NCI-H2227 (cell line): Measurements from ENCODE around the gene STRA6.

ENCODE experiments used
- DNase-seq: peaks from one replicate; lab custom pipeline; 2025; ENCODE audit not compliant: unreplicated experiment; lab: John Stamatoyannopoulos, UW

STRA6 gene

DNA sequence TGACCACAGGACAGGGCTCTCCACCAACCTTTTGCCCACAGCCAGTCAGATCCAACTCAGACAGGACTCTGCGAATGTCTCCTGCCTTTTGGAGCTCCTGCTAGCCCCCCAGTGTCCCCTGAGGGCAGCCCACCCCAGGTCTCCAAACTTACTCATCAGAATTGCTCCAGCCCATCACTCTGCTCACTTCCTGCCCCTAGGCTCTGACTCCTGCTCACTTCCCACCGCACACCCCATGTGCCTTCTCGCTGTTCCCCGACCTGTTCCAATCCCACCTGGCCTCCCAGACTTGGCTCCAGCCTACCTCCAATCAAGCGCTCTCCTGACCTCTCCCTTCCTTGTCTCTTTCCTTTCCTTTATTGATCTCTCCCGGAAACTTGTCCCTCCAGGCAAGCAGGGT, 5.9 kb upstream of the STRA6 start:
- no peak for DNase-seq

DNA sequence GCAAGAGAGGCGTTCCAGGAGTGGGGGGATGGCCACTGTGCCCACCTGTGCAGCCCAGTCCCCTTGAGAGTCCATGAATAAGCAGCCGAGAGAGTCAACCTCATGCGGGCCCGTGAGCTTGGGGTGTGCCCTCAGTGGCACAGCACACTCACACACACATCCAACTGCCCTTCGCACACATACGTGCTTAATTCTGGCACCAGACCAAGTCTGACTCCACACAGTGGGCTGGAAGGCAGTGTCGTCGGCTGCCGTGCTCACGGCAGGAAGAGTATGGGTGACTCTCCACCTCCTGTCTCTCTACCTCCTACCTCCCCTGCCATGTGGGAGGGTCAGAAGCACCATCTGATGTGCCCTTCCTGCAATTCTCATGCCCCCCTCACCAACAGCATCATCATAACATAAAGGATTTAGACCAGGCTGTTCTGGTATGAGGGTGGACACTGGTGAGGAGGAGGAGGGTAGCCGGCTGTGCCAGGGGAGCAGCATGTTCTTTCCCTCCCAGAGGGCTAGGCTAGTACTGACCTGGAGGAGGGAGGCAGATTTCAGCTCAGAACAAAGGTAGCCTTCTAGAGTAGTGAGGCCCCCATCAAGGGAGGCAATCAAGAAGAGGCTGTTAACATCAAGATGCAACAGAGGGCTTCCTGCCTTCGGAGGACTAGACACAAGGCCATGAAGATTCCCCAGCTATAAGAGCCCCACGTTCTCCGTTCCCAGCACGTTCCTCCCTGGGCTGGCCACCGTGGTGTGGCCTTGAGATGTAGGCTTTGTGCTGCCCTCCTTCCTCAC, 5.3 kb upstream of the STRA6 start:
- DNase-seq: no peak

DNA sequence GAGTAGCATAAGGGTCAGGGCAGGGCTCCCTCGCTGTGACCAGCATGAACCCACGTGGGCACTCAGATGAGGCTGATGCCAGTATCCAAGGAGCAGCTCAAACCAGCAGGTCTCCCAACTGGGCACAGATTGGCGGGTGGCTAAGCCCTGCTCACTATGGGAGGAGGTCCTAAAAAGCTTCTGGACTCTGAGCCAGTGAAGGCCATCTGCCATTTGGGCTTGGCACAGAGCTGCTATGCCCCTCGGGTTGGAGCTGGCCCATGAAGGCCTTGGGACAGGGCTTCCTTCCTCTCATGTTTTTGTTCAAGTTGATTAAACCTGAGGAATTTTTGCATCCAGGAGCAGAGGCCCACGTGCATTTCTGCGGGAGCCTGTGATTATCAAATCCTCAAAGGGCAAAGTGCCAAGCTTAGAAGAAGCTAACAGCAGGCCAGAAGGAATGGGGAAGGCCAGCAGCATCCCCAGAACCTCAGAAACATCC, 4.3 kb upstream of the STRA6 start:
- no peak for DNase-seq

DNA sequence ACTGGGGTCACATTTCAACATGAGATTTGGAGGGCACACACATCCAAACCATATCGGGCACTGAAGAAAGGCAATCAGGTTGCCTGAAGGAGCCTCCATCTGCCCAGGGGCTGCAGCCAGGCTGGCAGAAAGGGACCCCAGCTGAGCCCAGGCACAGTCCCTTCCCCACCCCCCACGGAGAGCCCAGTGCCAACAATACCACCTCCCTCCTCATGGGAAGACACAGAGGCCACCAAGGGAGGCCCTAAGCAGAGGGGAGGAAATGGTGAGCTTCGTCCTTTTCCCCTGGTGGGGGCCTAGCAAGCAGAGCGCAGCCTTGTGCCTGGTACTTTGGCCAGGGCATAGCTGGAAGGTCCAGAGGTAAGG, 3.0 kb upstream of the STRA6 start:
- DNase-seq: no peak

DNA sequence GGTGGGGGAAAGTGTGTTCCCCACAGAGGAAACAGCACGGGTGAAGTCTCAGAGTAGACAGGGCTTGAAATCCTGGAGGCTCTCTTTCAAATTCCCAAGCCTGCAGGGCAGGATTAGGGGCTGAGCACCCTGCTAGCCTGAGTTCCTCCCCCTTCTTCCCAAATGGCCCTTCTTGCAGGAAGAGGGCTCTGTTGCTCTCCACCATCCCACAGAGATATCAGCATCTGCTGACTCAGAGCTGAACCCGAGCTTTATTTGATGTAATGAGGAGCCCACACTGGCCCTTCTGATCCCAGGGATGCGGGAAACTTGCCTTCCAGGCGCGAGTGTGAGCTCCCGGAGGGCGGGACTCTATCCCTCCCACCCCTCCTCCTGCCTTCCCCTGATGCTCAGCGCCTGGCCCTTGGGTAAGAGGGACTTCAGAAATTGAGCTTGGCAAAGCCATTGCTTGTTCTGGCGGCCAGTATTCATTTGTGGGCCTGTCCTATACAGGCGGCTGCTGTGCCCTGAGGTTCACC, 1.4 kb upstream of the STRA6 start:
- peak; percentile 73 for DNase-seq

DNA sequence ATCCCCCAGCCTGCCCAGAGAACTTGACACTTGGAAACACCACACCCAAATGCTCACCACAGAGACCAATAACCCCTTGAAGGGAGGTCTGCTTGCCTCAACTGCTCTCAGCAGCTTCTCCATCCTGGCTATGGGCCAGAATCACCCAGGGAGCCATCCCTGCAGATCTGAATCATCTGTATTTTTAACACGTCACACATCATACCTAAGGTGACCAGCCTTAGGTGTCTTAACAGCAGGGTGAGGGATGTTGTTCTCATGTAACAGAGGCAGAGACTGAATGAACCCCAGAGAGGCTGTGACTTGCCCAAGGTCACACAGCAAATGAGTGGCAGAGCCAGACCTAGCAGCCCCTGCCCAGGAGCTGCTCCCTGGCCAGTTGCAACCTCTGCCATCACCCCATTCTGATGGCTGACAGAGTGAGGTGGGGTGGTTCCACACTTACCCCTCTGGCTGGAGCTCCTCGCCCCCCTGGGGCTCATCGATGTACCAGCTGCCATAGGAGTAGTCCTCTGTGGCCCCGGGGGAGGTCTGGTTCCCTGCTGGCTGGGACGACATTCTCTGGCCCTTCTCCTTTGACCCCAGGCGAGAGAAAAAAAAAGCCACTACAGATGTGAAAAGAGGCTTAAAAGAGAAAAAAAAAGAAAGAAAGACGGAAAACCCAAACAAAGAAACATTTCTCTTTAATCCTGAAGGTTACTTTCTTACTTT, 722 bp downstream of the STRA6 start:
- no peak for DNase-seq

DNA sequence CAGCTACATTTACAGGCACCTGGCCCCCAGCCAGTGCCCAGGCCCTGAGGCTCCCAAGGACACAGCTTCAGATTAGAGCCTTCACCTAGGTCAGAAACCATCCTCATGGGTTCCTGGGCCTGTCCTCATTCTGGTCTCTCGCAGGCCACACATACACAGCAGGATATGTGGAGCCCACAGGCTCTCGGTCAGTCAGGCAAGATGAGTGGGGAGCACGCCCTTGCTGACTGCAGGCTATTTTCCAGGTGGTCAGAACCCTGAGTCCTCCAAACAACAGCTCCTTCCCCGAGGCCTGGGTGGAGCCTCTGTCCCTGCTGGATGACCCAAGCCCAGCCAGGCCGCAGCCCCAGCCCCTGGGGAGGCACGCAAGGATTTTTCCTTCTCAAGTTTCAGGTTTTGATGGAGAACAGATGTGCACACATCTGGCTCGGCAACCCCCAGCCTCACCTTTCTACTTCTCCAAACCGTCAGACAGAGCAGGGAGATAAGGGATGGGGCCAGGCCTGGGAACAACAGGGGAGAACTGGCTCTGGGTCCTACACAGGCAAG, 1.6 kb downstream of the STRA6 start:
- DNase-seq: no peak

DNA sequence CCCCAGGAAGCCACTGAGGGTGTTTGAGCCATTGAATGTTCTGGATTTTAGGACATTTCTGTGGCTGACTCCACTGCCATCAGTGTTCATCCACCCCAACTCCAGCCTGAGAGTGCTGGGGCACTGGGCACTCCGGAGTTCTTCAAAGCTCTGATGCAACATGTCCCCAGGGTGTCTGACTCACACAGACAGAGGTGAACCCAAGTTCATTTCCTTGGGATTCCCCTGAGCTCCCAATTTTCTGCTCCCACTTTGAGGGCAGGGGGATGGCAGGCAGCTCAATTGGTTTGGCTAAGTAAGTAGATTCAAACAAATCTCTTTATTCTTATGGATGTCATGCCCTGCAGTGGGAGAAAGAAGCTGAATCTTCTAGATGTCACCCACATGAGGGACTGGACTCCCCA, 2.2 kb downstream of the STRA6 start:
- no peak for DNase-seq

DNA sequence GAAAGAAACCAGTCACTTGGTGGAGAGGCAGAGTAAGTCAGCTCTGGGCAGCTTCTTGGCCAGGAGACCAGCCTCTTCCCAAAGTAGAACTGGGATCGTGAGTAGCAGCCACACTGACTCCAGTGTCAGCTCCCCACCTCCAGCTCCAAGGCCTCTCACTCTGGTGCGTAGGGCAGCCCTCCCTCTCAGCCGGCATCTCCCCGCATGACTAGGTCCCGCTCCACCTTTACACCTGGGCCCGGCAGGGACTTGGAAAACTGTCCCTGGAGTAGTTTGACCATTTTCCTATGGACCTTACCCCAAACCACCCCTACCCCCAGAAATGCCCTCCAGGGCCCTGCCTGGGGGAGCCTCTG, 3.3 kb downstream of the STRA6 start:
- no peak for DNase-seq

DNA sequence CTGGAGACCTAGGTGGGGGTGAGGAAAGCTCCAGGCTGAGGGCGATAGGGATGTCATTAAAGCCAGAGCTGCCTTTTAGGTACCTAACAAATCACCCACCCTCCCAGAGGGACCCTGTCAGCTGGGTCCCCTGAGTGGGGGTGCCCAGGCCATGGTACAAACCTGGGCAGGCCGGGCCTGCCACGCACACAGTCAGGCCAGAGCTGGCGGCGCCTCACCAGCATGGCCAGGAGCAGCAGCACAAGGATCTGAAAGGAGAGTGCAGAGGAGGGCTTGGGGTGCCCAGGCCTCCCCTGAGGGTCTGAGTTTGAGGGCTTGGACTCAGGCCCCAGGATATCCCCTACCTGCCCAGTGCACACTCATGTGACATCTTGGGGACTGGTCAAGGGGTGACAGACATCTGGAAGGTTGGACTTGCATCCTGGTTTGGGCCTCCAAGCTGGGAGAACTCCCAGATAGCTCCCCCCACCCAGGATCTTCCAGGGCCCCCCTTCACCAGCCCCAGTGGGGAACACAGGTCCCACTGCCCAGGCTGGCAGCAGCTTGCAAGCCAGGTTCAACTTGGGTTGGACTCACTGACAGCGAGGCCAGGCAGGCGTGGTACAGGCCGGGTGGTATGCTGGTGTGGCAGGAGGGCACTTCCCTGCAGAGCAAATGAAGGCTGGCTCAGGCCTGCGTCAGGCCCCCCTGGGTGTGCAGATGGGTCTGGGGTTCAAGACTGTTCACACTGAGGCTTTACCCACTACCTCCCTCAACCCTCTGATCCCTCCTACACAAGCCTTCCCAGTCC, 5.2 kb downstream of the STRA6 start:
- DNase-seq: no peak

DNA sequence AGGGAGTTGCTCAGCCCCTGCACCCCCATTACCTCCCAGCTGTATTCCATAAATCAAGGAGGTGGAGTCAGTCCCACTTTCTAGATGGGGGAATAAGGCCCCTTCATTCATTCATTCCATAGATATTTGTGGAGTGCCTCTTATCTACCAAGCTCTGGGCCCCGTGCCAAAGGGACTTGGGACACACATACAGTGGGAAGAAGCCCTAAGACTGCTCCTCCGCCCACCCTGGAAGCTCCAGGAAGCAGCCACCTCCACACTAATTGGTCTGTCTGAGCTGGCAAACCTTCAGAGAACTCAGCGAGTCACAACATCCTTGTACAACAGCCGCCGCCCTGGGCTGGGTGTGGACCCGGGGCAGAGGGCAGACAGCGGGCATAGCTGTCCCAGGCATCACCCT, 6.4 kb downstream of the STRA6 start:
- peak; percentile 58 for DNase-seq

DNA sequence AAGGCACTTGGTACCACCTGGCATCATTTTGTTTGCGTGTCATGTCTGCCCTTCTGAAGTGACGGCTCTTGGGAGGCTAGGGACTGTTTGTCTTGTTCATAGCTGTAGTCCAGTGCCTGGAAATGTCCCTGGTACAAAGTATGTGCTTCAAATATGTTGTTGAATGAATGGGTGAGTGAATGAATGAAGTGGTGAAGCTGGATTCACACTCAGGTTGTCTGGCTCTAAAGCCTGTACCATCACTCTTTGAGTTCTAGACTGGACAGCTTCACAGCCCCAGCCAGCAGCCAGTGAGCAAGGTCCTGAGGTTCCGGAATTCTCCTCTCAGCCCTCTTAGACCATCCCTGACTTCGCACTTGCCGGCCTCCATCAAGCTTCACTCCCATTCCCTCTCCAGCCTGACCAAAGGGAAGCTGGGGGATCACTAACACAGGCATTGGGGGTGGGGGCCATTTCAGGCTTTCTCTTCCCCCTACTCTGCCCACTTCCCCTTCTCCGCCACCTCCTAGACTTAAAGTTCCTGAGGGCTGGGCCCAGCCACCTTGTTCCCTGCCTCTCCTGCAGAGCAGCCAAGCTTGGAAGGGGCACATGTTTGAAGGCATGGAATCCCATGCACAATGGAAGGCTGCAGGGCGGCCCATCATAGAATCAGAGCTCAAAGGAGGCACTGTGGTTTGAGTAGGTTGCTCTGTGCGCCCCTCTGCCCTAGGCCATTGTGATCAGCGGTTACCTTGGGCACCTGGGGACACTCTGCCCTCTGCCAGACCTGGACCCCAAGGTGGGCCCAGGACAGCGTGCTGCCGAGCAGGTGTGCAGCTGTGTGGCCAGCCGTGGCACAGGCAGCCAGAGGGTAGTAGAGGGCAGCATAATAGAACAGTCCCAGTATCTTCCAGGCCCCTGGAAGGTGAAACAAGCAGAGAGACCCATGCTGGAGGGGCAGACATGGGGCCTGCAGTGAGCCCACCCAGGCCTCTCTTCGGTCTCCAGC, 7.7 kb downstream of the STRA6 start:
- no peak for DNase-seq

DNA sequence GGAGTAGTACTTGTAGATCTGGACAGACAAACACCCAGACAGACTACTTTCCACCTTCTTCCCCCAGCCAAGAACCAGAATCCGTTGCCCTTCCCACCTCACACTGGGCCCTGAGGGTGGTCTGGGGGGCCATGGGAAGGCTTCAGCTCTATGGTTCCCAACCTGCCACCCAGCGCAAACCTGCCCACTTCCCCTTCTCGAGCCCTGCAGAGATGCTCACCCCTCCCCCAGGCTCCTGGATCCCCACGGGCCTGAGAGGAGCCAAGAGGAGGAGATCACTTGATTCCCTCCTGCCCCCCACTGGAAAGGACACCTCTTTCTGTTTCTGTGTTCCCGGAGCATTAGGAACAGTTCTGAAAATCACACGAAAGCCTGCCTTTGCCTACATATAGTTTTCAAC, 8.7 kb downstream of the STRA6 start:
- no peak for DNase-seq

DNA sequence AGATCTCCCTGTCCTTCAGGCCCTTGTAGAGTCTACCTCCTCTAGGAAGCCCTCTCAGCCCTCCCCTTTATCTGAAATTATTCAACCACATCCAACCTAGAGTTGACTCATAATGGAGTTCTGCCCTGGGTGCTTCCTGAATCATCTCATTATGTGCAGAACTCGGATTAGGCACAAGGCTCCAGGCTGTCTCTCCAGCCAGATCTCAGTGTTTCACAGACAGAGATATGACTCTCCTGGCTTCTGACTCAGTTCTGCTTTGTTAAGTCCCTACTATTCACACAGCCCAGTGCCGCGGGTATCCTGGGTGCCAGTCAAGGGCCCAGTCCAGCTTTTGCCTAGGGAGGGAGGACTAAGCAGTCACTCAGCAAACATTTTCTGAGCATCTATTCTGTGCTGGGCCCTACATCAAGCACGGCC, 9.3 kb downstream of the STRA6 start:
- no peak for DNase-seq

DNA sequence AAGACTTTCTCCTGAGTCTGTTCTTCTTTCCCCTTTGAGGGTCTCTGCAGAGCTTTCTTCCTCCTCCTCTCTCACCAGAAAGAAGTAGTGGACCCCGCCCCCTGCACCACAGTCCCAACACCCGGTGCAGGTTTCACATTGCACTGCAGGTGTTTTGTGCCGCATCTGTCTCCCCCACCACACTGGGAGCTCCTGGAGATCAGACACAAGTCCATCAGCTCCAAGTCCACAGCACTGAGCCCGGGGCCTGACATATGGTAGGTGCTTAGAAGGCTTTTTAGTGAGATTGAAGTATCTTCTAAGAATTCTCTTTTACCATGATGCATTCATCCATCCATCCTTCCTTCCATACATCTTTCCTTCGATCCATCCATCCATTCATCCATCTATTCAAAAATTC, 9.8 kb downstream of the STRA6 start:
- DNase-seq: no peak

DNA sequence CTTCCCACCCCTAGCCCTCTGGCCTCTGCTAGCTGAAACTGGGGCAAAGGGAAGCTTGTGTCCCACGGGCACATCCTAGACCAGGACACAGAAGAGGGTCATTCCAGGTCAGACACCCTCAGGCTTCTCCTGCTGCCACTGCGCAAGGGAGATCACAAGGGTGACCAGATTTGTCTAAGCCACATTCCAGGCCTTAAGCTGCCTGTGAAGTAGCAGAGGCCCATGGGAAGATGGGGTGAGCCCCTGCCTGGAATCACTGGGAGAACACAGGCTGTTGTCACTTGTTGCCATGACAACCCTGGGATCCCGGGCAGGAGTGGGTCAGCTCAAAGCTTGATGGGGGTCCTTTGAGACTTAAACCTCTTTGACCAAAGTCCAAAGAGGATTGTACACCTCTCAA, 10.8 kb downstream of the STRA6 start:
- no peak for DNase-seq

DNA sequence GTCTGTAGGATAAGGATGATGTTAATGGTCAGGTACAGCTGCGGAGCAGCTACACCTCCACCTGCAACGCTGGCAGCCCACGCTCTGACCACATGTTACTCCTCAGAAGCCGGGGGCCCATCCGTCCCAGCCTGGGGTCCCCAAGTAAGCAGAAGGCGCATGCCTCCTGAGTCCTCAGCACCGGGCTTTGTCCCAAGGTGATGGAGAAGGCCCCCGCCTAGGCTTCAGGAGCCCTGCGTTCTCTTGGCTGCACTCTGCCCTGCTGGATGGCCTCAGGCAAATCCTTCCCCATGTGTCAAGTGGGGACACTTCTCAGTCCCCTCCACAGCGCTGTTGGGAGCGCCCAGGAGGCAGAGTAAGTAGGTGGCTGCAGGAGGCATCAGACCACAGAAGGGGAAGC, 14.4 kb downstream of the STRA6 start:
- no peak for DNase-seq

DNA sequence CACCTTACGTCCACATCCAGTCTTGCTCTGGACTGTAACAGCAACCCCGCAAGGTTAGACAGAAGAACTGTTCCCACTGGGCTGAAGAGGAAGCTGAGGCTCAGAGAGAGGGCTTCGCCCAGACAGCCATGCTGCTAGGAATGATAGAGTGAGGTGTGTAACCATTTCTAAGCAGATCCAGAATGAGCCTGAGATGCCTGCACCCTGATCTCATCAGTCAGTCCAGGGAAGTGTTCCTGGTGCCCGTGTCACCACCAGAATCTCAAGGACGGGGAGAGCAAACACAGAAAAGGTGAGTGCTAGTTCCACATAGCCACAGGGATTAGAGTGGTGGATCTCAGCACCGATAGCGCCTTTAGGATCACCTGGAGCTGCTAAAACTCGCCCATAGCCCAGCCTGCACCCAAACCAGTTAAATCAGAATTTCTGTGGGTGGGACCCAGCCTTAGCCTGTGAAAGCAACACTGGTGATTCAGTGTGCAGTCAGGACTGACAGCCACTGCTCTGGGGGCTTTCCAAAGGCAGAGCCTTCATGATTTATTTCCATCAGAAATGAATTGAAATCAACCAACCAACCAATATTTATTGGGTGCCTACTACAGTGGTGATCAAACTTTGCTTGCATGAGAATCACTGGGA, 16.8 kb downstream of the STRA6 start:
- no peak for DNase-seq

DNA sequence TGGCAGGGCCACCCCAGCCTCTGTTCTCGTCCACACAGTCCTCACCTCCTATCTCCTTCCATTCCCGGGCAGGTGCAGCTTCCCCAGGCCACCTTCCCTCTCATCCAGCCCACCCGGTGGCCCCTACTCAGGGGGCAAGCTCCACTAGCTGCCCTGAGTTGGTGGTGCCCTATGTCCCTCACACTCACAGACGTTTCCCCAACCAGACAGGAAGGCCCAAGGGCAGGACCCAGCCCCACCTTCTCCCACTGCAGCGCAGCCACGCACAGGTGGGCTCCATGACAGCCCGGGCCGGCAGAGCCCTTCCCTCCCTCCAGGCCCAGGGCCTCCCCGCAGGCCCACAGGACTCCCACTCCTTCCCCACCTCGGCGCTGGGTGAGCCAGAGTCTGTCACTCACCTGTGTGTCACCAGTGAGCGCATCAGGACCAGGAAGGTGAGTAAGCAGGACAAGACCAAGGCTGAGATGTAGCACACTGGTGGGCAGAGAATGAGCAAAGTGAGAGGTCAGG, 17.9 kb downstream of the STRA6 start:
- no peak for DNase-seq

DNA sequence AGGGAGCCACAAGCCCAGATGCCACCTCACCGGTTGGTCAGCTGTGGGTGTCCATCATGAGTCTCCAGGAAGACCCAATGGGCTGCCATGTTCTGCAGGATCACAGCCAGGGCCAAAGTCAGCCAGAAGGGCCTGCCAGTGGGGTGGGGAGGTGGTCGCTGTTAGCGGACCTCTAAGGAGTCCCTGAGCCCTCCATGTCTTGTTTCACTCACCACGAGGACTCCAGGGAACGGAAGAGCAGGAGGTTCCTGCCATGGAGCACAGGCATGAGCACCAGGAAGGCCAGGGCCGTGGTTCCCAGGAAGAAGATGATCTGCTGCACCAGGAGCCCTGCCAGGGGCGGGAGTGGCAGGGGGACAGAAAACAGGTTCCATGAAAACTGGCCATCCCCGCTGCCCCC, 20.5 kb downstream of the STRA6 start:
- no peak for DNase-seq
